ENCODE data around the gene ATP2B2. TPM values are rescaled to one million over a fixed set of nuclear protein-coding genes. Genes with fewer than 3 reads are reported as not detected.

ATP2B2 gene
- total and polyA plus RNA-seq, 2 experiments from 2014 or later: 0.42 to 0.63 TPM

GRCh38 chr3:10332481-10333348 is 172.7 kb downstream of the ATP2B2 start (continued):
- TF ChIP-seq, protein P1, sequence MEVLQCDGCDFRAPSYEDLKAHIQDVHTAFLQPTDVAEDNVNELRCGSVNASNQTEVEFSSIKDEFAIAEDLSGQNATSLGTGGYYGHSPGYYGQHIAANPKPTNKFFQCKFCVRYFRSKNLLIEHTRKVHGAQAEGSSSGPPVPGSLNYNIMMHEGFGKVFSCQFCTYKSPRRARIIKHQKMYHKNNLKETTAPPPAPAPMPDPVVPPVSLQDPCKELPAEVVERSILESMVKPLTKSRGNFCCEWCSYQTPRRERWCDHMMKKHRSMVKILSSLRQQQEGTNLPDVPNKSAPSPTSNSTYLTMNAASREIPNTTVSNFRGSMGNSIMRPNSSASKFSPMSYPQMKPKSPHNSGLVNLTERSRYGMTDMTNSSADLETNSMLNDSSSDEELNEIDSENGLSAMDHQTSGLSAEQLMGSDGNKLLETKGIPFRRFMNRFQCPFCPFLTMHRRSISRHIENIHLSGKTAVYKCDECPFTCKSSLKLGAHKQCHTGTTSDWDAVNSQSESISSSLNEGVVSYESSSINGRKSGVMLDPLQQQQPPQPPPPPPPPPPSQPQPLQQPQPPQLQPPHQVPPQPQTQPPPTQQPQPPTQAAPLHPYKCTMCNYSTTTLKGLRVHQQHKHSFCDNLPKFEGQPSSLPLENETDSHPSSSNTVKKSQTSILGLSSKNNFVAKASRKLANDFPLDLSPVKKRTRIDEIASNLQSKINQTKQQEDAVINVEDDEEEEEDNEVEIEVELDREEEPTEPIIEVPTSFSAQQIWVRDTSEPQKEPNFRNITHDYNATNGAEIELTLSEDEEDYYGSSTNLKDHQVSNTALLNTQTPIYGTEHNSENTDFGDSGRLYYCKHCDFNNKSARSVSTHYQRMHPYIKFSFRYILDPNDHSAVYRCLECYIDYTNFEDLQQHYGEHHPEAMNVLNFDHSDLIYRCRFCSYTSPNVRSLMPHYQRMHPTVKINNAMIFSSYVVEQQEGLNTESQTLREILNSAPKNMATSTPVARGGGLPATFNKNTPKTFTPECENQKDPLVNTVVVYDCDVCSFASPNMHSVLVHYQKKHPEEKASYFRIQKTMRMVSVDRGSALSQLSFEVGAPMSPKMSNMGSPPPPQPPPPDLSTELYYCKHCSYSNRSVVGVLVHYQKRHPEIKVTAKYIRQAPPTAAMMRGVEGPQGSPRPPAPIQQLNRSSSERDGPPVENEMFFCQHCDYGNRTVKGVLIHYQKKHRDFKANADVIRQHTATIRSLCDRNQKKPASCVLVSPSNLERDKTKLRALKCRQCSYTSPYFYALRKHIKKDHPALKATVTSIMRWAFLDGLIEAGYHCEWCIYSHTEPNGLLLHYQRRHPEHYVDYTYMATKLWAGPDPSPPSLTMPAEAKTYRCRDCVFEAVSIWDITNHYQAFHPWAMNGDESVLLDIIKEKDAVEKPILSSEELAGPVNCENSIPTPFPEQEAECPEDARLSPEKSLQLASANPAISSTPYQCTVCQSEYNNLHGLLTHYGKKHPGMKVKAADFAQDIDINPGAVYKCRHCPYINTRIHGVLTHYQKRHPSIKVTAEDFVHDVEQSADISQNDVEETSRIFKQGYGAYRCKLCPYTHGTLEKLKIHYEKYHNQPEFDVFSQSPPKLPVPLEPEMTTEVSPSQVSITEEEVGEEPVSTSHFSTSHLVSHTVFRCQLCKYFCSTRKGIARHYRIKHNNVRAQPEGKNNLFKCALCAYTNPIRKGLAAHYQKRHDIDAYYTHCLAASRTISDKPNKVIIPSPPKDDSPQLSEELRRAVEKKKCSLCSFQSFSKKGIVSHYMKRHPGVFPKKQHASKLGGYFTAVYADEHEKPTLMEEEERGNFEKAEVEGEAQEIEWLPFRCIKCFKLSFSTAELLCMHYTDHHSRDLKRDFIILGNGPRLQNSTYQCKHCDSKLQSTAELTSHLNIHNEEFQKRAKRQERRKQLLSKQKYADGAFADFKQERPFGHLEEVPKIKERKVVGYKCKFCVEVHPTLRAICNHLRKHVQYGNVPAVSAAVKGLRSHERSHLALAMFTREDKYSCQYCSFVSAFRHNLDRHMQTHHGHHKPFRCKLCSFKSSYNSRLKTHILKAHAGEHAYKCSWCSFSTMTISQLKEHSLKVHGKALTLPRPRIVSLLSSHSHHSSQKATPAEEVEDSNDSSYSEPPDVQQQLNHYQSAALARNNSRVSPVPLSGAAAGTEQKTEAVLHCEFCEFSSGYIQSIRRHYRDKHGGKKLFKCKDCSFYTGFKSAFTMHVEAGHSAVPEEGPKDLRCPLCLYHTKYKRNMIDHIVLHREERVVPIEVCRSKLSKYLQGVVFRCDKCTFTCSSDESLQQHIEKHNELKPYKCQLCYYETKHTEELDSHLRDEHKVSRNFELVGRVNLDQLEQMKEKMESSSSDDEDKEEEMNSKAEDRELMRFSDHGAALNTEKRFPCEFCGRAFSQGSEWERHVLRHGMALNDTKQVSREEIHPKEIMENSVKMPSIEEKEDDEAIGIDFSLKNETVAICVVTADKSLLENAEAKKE (CRISPR knock-in tag; IDR thresholded peaks at IDR 0.05): no peak

DNA sequence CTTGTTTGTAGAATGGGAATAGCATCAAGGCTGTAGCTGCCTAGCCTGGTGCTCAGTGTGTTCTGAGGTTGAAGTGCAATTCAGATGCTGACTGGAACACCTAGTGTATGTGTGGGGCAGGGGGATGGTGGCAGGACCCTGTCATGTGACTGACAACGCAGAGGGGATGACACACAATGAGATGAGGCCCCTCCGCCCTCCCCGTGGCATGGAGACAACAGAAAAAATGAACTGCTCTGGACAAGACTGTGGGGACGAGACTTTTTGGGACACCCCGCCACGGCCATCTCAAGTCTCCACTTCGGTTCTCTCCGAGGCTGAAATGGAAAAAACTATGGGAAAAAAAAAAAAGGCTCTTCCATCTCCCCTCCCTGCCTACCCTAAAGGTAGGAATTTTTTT is 174.1 kb downstream of the ATP2B2 start:
- Histone ChIP-seq H3K4me1 (ENCODE audit: insufficient read depth) (no peaks in the 10 kb centered on the region), H3K27ac (ENCODE audit: low read depth) (no peak overlapping the region), H3K27me3 (ENCODE audit: insufficient read depth) (no peaks in the 10 kb centered on the region), H3K4me2 (no peak overlapping the region), H3K79me2 (replicated peaks; ENCODE audit: insufficient read depth) (no peaks in the 10 kb centered on the region), H3F3A (replicated peaks; ENCODE audit: low read depth) (no peaks in the 10 kb centered on the region), H3K36me3 (ENCODE audit: insufficient read depth) (no peaks in the 10 kb centered on the region), H3K9me2 (ENCODE audit: insufficient read depth) (no peaks in the 10 kb centered on the region), H2AFZ (no peak overlapping the region), H4K20me1 (replicated peaks; ENCODE audit: insufficient read depth) (no peaks in the 10 kb centered on the region), H3K4me3 (no peak overlapping the region)
- no peak overlapping the region for H3K27ac Mint-ChIP-seq
- ATAC-seq (no peak), DNase-seq (ENCODE audit: low spot score) (no peak)
- H3K4me3 Mint-ChIP-seq: no peak overlapping the region
- peaks cover 8% of the 10 kb centered on the region for H3K27me3 Mint-ChIP-seq (ENCODE audit: insufficient read depth, low read depth, poor library complexity)
- no peaks in the 10 kb centered on the region for H3K36me3 Mint-ChIP-seq (ENCODE audit: low read depth)
- H3K9me3 Mint-ChIP-seq: no peaks in the 10 kb centered on the region
- peaks cover 7% of the 10 kb centered on the region; the same call in 1 of the 3 replicates for H3K4me1 Mint-ChIP-seq
- TF ChIP-seq CREB1 (CRISPR knock-in tag; IDR thresholded peaks at IDR 0.05; ENCODE audit: low read depth) (no peak), POLR2AphosphoS5 (IDR thresholded peaks at IDR 0.05; ENCODE audit: low read depth) (no peak), JUNB (IDR thresholded peaks at IDR 0.05; ENCODE audit: unreplicated experiment) (no peak)
- TF ChIP-seq, protein P1 (CRISPR knock-in tag; IDR thresholded peaks at IDR 0.05): no peak

All from GM23338 (cell line).